ENCODE results near the gene CHMP1B.
"Not testable (repeated sequence)": the region's sequence is repeated elsewhere in the genome, so short reads cannot be mapped to it uniquely, and the experiment has no call there.

Gene CHMP1B

DNA sequence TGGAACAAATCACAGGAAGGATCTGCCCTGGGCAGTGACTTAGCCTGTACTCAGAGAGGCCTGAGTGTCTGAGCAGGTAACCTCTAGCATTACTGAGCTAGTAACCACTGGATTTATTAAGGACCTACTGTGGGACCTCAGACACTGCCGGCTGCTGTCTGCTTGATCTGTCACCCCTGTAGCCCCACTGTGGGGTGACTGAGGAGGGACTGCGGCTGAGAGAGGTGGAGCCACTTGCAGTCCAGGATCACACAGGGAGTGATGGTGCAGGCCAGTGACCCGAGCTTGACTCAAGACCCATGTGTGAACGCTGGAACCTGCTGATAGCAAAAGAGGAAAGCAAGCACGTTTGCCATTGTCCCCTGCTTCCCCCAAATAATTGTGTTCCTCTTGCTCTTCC, 15.6 kb downstream of the CHMP1B start:
- DNase-seq (ENCODE audit: low read depth in 2 of 2, low spot score in 1 of 2) = no peak

GRCh38 chr18:11868230-11868629, 17.0 kb downstream of the CHMP1B start:
- no peak for DNase-seq (ENCODE audit: low read depth in 2 of 2, low spot score in 1 of 2)

DNA sequence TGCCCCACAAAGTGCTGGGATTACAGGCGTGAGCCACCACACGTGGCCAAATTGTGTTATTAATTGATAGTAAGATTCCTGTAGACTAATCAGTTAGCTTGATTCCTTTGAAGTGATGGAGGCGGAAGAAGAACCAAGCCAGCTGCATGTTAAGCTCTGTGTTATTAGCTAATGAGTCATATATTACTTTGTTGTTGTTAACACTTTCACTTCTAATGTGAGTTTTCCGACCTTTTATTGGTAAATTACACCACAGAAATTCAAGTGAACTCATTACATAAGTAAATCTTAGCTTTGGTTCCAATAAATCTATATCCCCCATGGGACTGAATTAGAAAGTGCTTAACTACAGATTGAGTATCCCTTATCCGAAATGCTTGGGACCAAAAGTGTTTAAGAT, 20.3 kb downstream of the CHMP1B start:
- no peak for DNase-seq (ENCODE audit: low read depth in 2 of 2, low spot score in 1 of 2)

DNA sequence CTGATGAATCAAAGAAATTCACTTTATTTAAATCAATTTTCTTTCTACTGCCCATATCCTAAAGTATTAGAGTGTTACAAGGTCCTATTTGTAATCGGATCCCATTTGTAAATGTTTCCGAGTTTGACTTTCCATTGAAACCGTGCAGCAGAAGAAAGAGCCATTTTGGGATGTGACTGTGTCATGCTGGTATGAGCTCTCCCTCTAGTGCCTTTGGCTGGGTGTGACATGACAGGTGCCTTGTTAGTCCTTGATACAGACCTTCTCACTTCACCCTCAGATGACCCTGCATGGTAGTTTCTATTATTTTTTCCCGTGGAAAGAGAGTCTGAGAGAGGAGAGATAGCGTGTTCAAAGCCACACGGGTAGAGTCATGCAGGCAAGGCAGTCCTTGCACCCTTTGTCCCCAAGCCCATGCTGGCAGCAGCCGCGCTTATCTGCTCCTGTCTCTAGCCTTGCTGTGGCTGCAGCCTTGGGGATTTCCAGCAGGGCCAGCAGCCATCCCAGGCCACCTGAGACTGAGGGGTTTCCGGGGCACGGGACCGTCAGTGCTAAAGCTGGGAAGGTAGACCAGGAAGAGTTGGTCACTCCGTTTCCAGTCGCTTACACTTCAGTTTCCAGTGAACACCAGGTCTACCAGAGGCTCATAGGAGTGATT, 21.4 kb downstream of the CHMP1B start:
- DNase-seq (ENCODE audit: low read depth in 2 of 2, low spot score in 1 of 2) = no peak

DNA sequence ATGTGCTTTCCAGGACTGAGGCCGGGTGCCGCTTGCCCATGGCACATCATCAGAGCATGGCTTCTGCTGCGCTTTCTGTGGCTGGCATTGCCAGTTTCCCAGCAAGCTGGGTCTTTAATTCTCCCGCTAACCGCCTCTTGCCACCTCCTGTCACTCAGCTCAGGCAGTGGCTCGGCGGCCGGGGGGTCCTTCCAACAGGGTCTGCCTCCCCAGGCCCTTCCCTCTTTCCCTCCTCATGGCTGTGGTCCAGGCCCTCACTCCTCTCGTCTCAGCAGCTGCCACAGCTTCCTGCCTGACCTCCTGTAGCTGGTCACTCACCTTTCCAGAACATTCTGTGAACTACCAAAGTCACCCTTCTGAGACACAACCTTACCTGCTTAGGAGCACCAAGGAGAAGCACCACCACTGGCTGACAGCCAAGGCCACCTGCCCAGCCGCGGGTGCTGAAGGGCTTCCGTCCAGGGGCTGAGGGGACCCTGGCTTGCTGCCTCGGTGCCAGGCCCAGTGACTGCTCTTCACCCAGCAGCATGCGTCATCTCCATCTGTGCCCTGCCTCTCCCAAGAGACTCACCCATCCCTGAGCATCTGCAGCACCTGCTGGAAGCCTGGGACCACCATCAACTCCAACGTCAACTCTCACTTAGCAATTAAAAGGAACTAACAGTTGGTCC, 22.6 kb downstream of the CHMP1B start:
- no peak for DNase-seq (ENCODE audit: low read depth in 2 of 2, low spot score in 1 of 2)

- DNase-seq (ENCODE audit: low read depth in 2 of 2, low spot score in 1 of 2) = no peak
Measured at GRCh38 chr18:11874676-11875075, 23.5 kb downstream of the CHMP1B start.

- DNase-seq (ENCODE audit: low read depth in 2 of 2, low spot score in 1 of 2) = no peak
Measured at GRCh38 chr18:11877497-11878135, 26.4 kb downstream of the CHMP1B start.

- DNase-seq (ENCODE audit: low read depth in 2 of 2, low spot score in 1 of 2) = no peak
Measured at GRCh38 chr18:11880586-11881304, 29.5 kb downstream of the CHMP1B start.

DNA sequence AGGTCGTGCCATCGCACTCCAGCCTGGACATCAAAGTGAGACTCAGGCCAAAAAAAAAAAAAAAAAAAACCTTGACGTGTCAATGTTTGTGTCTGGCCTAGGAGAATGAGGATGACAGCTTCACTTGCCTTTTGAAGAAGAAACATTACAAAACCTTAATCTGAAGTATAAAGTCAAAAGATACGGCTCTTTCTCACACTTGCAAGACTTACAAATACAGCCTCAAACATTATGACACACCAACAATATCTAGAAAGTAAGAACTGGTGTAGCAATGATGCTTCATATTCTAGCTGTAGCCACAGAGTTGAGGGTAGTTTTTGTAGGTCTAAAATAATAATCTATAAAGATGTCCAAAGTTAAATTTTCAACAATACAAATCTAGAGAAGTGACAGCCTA, 31.4 kb downstream of the CHMP1B start:
- no peak for DNase-seq (ENCODE audit: low read depth in 2 of 2, low spot score in 1 of 2)

- DNase-seq (ENCODE audit: low read depth in 2 of 2, low spot score in 1 of 2) = no peak
Measured at GRCh38 chr18:11883153-11883552, 31.9 kb downstream of the CHMP1B start.

GRCh38 chr18:11884396-11885030, 33.3 kb downstream of the CHMP1B start:
- DNase-seq (ENCODE audit: low read depth in 2 of 2, low spot score in 1 of 2) = no peak

DNA sequence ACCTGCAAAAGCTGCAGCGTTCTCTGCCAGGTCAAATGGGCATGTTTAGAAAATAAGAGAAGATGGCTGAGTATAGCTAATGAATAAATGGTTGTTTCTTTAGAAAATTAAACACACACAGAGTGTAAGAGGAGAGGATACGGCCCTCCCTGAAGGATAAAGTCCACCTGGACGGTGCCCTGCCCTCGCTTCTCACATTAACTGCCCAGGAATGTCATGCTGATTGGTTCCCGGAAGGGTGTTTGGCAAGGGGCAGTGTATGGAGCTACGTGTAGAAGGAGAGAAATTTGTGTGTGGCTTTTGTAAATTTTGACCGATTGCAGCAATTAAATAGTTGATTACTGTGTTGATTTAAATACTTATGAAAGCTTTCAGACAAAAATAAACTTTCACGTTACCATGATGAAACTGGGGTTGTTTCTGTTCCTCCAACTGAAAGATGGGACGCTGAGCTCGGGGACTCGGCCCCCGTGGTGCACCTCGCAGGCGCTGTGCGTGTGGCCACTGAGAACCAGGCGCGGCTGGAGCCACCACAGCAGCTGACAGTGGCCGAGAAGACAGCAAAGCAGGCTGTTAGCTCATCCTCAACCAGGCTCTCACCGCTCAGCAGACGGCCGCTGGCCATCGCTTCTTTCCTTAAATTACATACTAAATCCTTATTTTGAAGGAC, 34.2 kb downstream of the CHMP1B start:
- no peak for DNase-seq (ENCODE audit: low read depth in 2 of 2, low spot score in 1 of 2)

- no peak for DNase-seq (ENCODE audit: low read depth in 2 of 2, low spot score in 1 of 2)
Measured at GRCh38 chr18:11886577-11887110, 35.4 kb downstream of the CHMP1B start.

- no peak for DNase-seq (ENCODE audit: low read depth in 2 of 2, low spot score in 1 of 2)
Measured at GRCh38 chr18:11887328-11888128, 36.3 kb downstream of the CHMP1B start.

- no peak for DNase-seq (ENCODE audit: low read depth in 2 of 2, low spot score in 1 of 2)
Measured at GRCh38 chr18:11888726-11889125, 37.5 kb downstream of the CHMP1B start.

GRCh38 chr18:11889284-11889683, 38.1 kb downstream of the CHMP1B start:
- DNase-seq (ENCODE audit: low read depth in 2 of 2, low spot score in 1 of 2) = no peak

DNA sequence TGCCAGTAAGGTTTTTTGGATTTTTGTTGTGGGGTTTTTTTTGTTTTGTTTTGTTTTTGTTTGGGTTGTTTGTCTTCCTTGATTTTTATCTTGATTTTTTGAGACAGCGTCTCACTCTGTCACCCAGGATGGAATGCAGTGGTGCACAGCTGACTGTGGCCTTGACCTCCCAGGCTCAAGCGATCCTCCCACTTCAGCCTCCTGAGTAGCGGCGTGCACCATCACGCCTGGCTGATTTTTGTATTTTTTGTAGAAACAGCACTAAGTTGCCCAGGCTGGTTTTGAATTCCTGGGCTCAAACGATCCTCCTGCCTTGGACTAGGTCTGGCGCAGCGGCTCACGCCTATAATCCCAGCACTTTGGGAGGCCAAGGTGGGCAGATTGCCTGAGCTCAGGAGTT, 40.5 kb downstream of the CHMP1B start:
- DNase-seq (ENCODE audit: low read depth in 2 of 2, low spot score in 1 of 2) = no peak

- not testable (repeated sequence) for DNase-seq (ENCODE audit: low read depth in 2 of 2, low spot score in 1 of 2)
Measured at GRCh38 chr18:11892438-11892837, 41.2 kb downstream of the CHMP1B start.

GRCh38 chr18:11897781-11898180, 46.6 kb downstream of the CHMP1B start:
- DNase-seq (ENCODE audit: low read depth in 2 of 2, low spot score in 1 of 2) = no peak

DNA sequence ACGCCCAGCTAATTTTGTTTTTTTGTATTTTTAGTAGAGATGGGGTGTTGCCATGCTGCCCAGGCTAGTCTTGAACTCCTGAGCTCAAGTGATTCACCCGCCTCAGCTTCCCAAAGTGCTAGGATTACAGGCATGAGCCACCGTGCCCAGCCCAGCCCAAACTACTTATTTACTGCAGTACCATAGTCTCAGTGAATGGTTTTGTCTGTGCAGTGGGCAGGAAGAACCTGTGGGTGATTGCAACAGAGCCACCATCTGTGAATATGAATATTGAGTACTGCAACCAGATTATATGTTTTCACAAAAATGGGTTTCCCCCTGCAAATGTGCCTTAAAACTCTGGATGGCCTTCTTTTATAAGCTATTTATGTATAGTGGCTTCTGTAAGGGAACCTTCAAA, 47.9 kb downstream of the CHMP1B start:
- DNase-seq (ENCODE audit: low read depth in 2 of 2, low spot score in 1 of 2) = no peak
